NCI-H524 (cell line): ENCODE measurements around the gene RNF169.
"Not testable (repeated sequence)": the region's sequence is repeated elsewhere in the genome, so short reads cannot be mapped to it uniquely, and the experiment has no call there.

Source experiments
- DNase-seq, 2 experiments: peaks; one replicate each; lab custom pipeline; 2025; lab: John Stamatoyannopoulos, UW

RNF169 gene

DNA sequence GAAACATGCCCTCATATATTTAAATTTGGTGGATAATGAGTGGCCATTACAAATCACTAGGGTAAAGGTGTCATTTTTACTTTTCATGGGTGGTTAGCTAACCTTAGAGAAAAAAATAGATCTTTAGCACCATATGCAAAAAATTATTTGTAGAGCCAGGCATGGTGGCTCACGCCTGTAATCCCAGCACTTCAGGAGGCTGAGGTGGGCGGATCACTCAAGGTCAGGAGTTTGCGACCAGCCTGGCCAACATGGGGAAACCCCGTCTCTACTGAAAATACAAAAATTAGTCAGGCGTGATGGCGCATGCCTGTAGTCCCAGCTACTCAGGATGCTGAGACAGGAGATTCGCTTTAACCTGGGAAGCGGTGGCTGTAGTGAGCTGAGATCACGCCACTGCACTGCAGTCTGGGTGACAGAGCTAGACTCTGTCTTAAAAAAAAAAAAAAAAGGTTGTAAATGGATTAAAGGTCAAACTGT, 19.6 kb downstream of the RNF169 start:
- DNase-seq = not testable (repeated sequence)

DNA sequence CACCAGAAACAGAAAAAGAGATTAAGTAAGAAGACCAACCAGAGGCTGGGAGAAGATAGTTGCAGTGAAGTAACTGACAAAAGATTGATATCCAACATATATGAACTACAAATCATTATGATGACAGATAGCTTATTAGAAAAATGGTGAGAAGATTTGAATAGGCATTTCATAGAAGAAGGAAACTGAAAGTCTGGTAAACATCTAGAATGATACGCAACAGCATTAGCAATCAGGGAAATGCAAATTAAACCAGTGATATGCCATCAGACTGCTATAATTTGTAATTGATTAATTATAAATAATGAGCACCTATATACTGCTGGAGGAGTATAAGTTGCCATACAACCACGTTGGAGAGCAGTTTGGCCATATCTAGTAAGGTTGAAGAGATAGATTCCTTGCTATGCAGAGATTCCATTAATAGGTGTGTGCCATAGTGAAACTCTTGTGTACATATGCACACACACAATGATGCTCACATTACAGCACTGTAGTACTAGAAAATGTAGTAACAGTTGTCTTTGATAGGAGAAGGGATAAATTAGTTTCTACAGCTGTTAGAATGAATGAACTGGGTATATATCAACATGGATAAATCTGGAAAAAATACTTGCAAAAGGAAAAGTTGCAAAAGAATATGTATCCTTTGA, 20.5 kb downstream of the RNF169 start:
- DNase-seq = no peak

DNA sequence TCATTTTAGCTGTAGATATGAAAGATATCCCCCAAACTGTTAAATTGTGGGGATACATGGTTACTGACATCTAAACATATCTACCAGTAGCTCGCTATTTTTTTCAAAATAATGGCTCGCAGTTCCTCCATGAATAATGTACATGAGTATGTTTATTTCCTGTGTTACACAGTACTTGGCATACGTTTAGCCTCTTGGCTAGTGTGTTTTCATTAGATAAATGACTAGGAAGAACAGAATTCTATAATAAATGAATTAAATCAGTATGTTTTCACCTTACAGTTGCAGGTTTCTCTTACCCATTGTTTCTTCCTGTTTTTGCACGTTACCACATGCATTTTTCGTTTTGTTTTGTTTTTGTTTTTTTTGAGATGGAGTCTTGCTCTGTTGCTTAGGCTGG, 21.8 kb downstream of the RNF169 start:
- no peak for DNase-seq

DNA sequence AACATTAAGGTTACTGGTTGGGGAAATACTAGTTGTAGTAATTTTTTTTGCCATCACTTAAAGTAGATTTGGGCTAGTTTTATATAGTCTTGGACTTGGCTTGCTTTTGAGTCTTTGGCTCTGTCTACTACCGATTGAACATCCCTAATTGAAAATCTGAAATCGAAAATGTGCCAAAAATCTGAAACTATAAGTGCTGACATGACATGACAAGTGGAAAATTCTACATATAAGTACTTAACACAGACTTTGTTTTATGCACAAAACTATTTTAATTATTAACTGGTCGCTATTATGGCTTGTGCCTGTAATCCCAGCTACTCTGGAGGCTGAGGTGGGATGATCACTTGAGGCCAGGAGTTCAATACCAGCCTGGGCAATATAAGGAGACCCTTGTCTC, 22.5 kb downstream of the RNF169 start:
- no peak for DNase-seq

GRCh38 chr11:74773476-74773875, 24.8 kb downstream of the RNF169 start:
- no peak for DNase-seq

DNA sequence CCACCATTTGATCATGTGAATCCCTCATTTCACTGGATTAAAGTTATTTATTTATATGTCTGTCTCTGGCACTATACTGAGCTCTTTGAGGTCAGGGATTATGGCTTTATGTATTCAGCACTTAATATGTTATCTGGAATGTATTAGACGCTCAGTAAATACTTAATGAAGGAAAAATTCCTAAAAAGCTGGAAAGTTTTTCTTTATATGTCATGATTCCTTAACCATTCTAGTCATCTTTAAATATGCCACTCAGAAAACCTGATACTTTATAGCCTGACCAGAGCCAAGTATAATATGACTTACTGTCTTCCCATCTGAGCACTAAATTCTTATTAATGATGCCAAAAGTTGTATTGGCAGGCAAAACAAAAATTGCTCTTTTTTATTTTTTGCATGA, 27.1 kb downstream of the RNF169 start:
- DNase-seq = no peak

DNA sequence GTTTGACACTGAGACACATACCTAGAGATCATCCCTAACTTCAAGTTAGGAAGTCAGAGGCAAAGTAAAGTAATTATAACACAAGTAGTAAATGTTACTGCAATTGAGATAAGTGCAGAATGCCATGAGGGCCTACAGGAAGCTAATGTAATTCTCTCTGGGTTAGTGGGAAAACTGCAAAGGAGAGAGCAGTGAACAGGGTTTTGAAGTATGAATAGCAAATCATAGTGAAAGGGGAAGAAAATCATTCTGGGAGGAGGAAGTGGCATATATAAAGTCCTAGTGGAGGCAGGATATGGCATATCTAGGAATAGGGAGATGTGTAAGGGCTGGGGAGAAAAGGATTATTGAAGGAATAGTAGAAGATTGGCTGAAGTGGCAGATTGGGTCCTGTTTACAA, 27.9 kb downstream of the RNF169 start:
- no peak for DNase-seq

- no peak for DNase-seq
Observed at GRCh38 chr11:74777038-74777437, 28.4 kb downstream of the RNF169 start.

DNA sequence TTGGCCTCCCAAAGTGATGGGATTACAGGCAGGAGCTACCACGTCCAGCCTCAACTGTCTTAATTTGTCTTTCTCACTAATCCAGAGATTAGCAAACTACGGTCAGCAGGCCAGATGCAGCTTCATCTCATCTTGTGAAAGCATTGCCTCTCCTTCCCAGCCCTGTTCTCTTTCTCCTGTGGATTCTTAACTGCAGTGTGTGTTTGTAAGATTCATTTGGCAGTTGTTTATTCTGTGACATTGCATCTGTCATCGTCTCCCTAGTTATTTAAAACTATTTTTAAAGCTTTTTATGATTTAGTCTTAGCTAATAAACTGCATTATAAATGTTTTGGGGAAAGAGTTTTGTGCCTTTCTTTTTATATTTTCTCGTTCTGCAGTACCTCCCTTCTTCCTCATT, 29.2 kb downstream of the RNF169 start:
- no peak for DNase-seq

GRCh38 chr11:74778581-74778980, 29.9 kb downstream of the RNF169 start:
- no peak for DNase-seq

DNA sequence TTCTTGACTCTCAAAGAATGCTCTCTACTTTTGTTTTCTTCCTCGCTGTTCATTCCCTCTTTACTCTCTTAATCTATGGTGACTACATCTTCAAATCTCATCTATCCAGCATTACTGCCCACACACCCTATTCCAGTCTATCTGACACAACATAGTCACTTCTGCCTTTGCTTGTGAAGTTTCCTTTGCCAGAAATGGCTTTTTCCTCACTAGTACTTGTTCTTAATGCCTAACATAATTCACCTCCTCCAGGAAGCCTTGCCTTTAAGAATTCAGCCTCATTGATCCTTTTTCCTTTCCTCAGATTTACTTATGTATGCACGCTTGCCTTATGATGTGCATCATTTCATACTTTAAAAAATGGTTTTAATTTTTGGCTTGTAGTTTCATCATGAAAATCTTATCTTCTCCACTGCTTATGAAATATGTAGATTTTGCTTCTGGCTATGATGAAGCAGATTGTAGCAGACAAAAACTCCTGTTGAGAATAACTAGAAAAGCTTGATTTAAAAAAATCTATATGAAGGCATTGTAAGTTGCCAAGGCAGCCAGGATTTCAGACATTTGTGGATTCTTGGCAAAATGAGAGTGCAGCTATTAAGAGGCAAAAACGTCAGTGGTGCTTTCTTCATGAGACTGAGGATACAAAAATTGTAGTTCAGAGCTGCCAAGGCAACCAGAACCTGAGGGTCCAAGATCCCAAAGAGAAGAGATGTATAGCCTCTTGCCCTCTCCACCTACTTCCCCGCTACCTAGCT, 31.8 kb downstream of the RNF169 start:
- no peak for DNase-seq

GRCh38 chr11:74783241-74783871, 34.7 kb downstream of the RNF169 start:
- no peak for DNase-seq

DNA sequence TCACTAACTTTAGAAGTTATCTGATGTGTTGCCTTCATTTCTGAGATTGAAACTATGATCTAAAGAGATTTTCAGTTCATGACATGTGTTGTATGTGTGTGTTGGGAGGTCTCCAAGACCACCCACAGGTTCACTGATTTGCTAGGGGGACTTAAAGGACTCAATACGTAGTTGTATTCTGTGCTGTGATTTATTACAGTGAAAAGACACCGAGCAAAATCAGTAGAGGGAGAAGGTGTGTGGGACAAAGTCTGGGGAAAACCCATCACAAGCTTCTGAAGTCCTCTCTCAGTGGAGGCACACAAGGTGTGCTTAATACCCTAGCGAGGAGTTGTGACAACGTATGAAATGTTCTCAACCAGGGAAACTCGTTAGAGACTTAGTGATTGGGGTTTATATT, 35.6 kb downstream of the RNF169 start:
- no peak for DNase-seq

- no peak for DNase-seq
Observed at GRCh38 chr11:74784726-74785125, 36.1 kb downstream of the RNF169 start.

GRCh38 chr11:74786574-74786973, 37.9 kb downstream of the RNF169 start:
- no peak for DNase-seq

DNA sequence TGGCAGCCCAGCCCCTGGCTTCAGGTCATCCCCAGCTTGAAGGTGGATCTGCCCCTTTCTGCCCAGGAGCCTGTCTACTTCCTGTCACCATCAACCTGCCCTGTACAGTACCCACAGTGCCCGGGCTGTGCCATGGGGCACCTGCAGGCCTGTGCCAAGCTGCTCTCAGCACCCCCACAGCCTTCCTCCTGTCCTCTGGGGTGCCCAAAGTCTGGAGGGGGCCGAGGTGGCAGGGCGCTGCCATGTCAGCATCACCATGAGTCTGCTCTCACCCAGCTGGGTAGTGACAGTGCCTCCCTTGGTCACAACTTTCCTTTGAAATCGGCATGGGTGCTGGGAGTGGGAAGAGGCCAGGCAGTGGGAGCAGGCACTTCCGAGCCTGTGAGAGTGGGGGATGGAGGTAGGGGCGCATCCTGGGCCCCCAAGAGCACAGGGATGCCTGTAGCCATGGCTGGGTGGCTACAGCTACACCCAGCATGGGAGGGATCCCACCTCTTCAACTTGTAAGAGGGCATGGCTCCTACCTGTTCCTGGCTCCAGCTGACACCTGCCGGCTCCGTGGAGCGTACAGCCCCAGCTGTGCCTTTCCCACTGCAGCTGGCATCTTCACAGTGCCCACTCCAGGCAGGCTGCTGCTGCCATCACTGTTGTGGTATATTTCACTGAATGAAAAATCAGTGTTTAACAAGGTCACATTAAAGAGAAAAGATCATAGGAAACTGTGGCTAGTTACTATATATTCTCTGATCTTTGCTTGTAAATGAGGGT, 42.9 kb downstream of the RNF169 start:
- no peak for DNase-seq

- no peak for DNase-seq
Observed at GRCh38 chr11:74806267-74806666, 57.6 kb downstream of the RNF169 start.

DNA sequence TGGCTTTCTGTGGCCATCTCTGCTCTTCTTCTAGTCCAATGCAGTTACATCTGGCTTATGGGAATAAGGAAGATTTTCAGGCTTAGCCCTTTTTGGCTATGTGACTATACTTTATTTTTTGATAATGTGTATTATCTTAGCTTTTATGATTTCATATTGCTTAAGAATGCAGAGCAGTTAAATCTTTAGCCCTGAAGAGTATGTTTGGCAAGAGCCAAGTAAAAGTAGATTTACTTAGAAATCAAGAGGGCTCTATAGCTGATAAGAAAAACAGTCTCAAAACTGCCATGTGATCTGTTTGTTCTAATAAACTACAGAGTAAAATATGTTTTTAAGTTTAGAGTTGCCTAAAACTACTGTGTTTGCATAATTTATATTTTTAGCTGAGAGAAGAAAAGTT, 61.2 kb downstream of the RNF169 start:
- DNase-seq = no peak

- no peak for DNase-seq
Observed at GRCh38 chr11:74815966-74816365, 67.3 kb downstream of the RNF169 start.

DNA sequence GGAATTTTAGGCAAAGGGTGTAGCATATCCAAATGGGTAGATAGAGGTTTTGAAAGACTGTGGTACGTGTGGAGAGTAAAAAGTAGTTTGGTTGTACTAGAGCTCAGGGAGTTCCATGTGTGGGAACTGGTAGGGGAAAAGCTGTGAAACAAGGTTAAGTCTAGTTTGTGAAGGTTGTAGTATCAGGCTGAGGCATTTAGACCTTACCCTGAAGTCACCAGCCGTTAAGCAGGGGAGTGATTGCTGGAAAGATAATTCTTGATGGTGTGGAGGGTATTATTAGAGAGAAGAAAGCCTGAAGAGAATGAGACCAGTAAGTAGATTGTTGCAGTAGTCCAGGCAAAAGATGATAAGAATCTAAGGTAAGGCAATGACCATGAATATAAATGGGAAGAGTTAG, 68.0 kb downstream of the RNF169 start:
- no peak for DNase-seq

DNA sequence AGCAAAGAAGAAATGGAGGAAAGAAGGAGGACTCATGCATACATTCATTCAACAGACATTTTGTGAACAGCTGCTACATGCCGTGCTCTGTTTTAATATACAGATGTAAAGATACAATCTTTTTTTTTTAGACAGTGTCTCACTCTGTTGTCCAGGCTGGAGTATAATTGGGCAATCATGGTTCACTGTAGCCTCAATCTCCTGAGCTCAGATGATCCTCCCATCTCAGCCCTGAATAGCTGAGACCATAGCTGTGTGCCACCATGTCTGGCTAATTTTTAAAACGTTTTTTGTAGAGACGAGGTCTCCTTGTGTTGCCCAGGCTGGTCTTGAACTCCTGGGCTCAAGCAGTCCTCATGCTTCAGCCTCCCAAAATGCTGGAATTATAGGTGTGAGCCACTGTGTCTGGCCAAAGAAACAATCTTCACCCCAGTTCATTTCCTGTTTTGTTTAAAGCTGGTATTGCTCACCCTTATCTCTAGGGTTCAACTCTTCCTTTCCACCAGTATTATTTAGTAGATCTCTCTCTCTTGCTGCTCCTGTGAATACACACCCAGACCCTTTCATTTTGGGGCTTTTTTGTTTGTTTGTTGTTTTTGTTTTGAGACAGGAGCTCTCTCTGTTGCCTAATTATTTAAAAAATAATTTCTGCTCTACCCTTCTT, 69.8 kb downstream of the RNF169 start:
- no peak for DNase-seq

GRCh38 chr11:74819400-74819799, 70.8 kb downstream of the RNF169 start:
- DNase-seq = no peak
